Measurements from ENCODE around the gene NBPF6. TPM values are rescaled to one million over a fixed set of nuclear protein-coding genes. Genes with fewer than 3 reads are reported as not detected.
"Not testable (repeated sequence)": the region's sequence is repeated elsewhere in the genome, so short reads cannot be mapped to it uniquely, and the experiment has no call there.

The NBPF6 gene
- total RNA-seq, 1 donor from 2014 or later, result not detected

- not testable (repeated sequence) for DNase-seq (ENCODE audit: low read depth, low spot score); H3K36me3 Mint-ChIP-seq (ENCODE audit: low read depth); H3K4me1 Mint-ChIP-seq; H3K27me3 Mint-ChIP-seq (ENCODE audit: low read depth); H3K4me3 Mint-ChIP-seq; H3K9me3 Mint-ChIP-seq; H3K27ac Mint-ChIP-seq (ENCODE audit: unreplicated experiment)
These were observed 17.0 kb downstream of the NBPF6 start for GRCh38 chr1:108467155-108467554.

DNA sequence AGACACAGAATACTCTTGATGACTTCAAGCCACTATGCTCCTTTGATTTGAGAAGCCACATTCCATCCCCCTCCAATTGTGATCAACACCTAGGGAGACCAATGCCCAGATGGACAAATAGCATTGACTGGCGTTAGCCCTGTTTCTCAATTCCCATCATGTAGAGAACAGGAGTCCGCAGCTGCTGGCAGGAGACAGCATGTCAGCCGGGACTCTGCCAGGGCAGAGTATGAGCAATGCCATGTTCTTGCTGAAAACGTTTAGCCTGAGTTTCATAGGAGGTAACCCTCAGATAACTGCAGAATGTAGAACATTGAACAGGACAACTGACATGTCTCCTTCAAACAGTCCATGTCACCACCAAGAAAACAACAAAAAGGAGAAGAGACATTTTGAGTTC is 20.6 kb downstream of the NBPF6 start:
- H3K27me3 Mint-ChIP-seq (ENCODE audit: low read depth); DNase-seq (ENCODE audit: low read depth, low spot score); H3K36me3 Mint-ChIP-seq (ENCODE audit: low read depth); H3K27ac Mint-ChIP-seq (ENCODE audit: unreplicated experiment); H3K4me3 Mint-ChIP-seq; H3K9me3 Mint-ChIP-seq; H3K4me1 Mint-ChIP-seq: not testable (repeated sequence)

- not testable (repeated sequence) for H3K4me1 Mint-ChIP-seq; H3K27me3 Mint-ChIP-seq (ENCODE audit: low read depth); H3K4me3 Mint-ChIP-seq; H3K27ac Mint-ChIP-seq (ENCODE audit: unreplicated experiment); DNase-seq (ENCODE audit: low read depth, low spot score); H3K36me3 Mint-ChIP-seq (ENCODE audit: low read depth)
- peaks cover 11% of the 10 kb centered on the region for H3K9me3 Mint-ChIP-seq
These were observed 24.4 kb downstream of the NBPF6 start for GRCh38 chr1:108474516-108474915.

GRCh38 chr1:108478429-108479015 is 28.4 kb downstream of the NBPF6 start:
- Mint-ChIP-seq H3K9me3 (peaks cover 11% of the 10 kb centered on the region), H3K4me1 (no peaks in the 10 kb centered on the region), H3K36me3 (ENCODE audit: low read depth) (peaks cover 2% of the 10 kb centered on the region), H3K27me3 (ENCODE audit: low read depth) (peaks cover 1% of the 10 kb centered on the region), H3K4me3 (no peak overlapping the region), H3K27ac (ENCODE audit: unreplicated experiment) (no peak overlapping the region)
- no peak for DNase-seq (ENCODE audit: low read depth, low spot score)
- TF ChIP-seq, protein P1, sequence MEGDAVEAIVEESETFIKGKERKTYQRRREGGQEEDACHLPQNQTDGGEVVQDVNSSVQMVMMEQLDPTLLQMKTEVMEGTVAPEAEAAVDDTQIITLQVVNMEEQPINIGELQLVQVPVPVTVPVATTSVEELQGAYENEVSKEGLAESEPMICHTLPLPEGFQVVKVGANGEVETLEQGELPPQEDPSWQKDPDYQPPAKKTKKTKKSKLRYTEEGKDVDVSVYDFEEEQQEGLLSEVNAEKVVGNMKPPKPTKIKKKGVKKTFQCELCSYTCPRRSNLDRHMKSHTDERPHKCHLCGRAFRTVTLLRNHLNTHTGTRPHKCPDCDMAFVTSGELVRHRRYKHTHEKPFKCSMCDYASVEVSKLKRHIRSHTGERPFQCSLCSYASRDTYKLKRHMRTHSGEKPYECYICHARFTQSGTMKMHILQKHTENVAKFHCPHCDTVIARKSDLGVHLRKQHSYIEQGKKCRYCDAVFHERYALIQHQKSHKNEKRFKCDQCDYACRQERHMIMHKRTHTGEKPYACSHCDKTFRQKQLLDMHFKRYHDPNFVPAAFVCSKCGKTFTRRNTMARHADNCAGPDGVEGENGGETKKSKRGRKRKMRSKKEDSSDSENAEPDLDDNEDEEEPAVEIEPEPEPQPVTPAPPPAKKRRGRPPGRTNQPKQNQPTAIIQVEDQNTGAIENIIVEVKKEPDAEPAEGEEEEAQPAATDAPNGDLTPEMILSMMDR (conservative IDR thresholded peaks at IDR 0.05), result no peak

DNA sequence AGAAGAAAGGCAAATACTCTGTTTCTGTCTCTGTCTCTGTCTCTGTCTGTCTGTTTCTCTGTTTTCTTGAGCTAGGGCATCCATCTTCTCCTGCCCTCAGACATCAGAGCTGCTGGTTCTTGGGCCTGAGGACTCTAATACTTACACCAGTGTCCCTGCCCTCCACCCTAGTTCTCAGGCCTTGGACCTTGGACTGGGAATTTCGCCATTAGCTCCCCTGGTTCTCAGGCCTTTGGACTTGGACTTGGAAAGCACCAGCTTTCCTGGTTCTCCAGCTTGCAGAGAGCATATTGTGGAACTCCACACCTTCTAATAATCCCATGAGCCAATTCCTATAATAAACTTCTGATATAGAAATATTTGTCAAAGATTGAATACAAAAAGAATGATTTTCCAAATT is 32.6 kb downstream of the NBPF6 start:
- TF ChIP-seq, protein P1 (conservative IDR thresholded peaks at IDR 0.05), result no peak
- Mint-ChIP-seq H3K36me3 (ENCODE audit: low read depth) (peaks cover 9% of the 10 kb centered on the region), H3K27ac (ENCODE audit: unreplicated experiment) (no peak overlapping the region), H3K4me1 (no peaks in the 10 kb centered on the region), H3K9me3 (peaks cover 12% of the 10 kb centered on the region), H3K4me3 (no peak overlapping the region), H3K27me3 (ENCODE audit: low read depth) (no peaks in the 10 kb centered on the region)
- no peak for DNase-seq (ENCODE audit: low read depth, low spot score)

- not testable (repeated sequence) for H3K4me3 Mint-ChIP-seq; H3K27me3 Mint-ChIP-seq (ENCODE audit: low read depth); H3K27ac Mint-ChIP-seq (ENCODE audit: unreplicated experiment); DNase-seq (ENCODE audit: low read depth, low spot score); H3K4me1 Mint-ChIP-seq
- Mint-ChIP-seq H3K36me3 (ENCODE audit: low read depth) (peaks cover 12% of the 10 kb centered on the region), H3K9me3 (peaks cover 11% of the 10 kb centered on the region)
These were observed 35.8 kb downstream of the NBPF6 start for GRCh38 chr1:108485990-108486389.

DNA sequence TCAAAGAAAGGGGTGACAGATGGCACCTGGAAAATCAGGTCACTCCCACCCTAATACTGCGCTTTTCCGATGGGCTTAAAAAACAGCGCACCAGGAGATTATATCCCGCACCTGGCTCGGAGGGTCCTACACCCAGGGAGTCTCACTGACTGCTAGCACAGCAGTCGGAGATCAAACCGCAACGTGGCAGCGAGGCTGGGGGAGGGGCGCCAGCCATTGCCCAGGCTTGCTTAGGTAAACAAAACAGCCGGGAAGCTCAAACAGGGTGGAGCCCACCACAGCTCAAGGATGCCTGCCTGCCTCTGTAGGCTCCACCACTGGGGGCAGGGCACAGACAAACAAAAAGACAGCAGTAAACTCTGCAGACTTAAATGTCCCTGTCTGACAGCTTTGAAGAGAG is 36.6 kb downstream of the NBPF6 start:
- H3K27ac Mint-ChIP-seq (ENCODE audit: unreplicated experiment); DNase-seq (ENCODE audit: low read depth, low spot score); H3K4me3 Mint-ChIP-seq; H3K4me1 Mint-ChIP-seq; H3K27me3 Mint-ChIP-seq (ENCODE audit: low read depth): not testable (repeated sequence)
- peaks cover 12% of the 10 kb centered on the region for H3K36me3 Mint-ChIP-seq (ENCODE audit: low read depth)
- H3K9me3 Mint-ChIP-seq, result peaks cover 11% of the 10 kb centered on the region

DNA sequence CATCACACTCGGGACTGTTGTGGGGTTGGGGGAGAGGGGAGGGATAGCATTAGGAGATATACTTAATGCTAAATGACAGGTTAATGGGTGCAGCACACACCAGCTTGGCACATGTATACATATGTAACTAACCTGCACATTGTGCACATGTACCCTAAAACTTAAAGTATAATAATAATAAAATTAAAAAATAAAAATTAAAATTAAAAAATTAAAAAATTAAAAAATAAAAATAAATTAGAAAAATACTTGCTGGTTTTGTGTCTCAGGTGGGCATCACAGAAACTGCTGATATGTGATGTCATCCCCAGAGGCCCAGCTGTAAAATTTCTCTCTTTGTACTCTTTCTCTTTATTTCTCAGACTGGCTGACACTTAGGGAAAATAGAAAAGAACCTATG is 44.9 kb downstream of the NBPF6 start:
- H3K4me3 Mint-ChIP-seq; H3K36me3 Mint-ChIP-seq (ENCODE audit: low read depth); DNase-seq (ENCODE audit: low read depth, low spot score); H3K4me1 Mint-ChIP-seq; H3K27ac Mint-ChIP-seq (ENCODE audit: unreplicated experiment); H3K9me3 Mint-ChIP-seq; H3K27me3 Mint-ChIP-seq (ENCODE audit: low read depth): not testable (repeated sequence)

DNA sequence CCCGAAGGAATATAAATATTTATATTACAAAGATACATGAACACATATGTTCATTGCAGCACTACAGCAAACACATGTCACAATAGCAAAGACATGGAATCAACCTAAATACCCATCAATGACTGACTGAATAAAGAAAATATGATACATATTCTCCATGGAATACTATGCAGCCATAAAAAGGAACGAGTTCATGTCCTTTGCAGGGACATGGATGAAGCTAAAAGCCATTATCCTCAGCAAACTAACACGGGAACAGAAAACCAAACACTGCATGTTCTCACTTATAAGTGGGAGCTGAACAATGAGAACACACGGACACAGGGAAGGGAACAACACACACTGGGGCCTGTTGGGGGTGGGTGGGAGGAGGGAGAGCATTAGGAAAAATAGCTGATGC is 46.7 kb downstream of the NBPF6 start:
- not testable (repeated sequence) for H3K27me3 Mint-ChIP-seq (ENCODE audit: low read depth); H3K27ac Mint-ChIP-seq (ENCODE audit: unreplicated experiment); DNase-seq (ENCODE audit: low read depth, low spot score); H3K4me3 Mint-ChIP-seq; H3K36me3 Mint-ChIP-seq (ENCODE audit: low read depth); H3K9me3 Mint-ChIP-seq; H3K4me1 Mint-ChIP-seq

All from neural crest cell (in vitro differentiated cells).